H9 (cell line): Measurements from ENCODE around the gene TMEM272. TPM values are rescaled to one million over a fixed set of nuclear protein-coding genes. Genes with fewer than 3 reads are reported as not detected.

ENCODE experiments used
- DNase-seq: peaks from one replicate; pipeline ENCODE4 v3.0.0-alpha.2; 2017
- H2AFZ ChIP-seq: one replicate; pipeline ENCODE4 v1.6.1; 2013; ENCODE audit warnings: mild to moderate bottlenecking, low read length, control low read depth, moderate library complexity
- H2AK5ac ChIP-seq: 2 replicates; pipeline ENCODE4 v1.6.1; 2013; ENCODE audit warnings: low read length, control low read depth, mixed read lengths; ENCODE audit not compliant: insufficient read length
- H2BK120ac ChIP-seq: one replicate; pipeline ENCODE4 v1.6.1; 2013; ENCODE audit warnings: low read depth, mild to moderate bottlenecking, low read length, control low read depth, inconsistent platforms; ENCODE audit not compliant: poor library complexity, severe bottlenecking
- H2BK12ac ChIP-seq: 2 replicates; pipeline ENCODE4 v1.6.1; 2013; ENCODE audit warnings: low read length, control low read depth, mixed read lengths, low read depth; ENCODE audit not compliant: insufficient read length
- H2BK15ac ChIP-seq: 2 replicates; pipeline ENCODE4 v1.6.1; 2013; ENCODE audit warnings: low read depth, low read length, control low read depth
- H2BK20ac ChIP-seq: one replicate; pipeline ENCODE4 v1.6.1; 2013; ENCODE audit warnings: low read depth, mild to moderate bottlenecking, low read length, control low read depth, inconsistent platforms; ENCODE audit not compliant: poor library complexity, severe bottlenecking
- H2BK5ac ChIP-seq: 2 replicates; pipeline ENCODE4 v1.6.1; 2013; ENCODE audit warnings: low read length, control low read depth, mixed read lengths; ENCODE audit not compliant: insufficient read length
- H3K14ac ChIP-seq: 2 replicates; pipeline ENCODE4 v1.6.1; 2013; ENCODE audit warnings: low read length, control low read depth; ENCODE audit not compliant: insufficient read depth
- H3K18ac ChIP-seq: 2 replicates; pipeline ENCODE4 v1.6.1; 2013; ENCODE audit warnings: low read depth, mild to moderate bottlenecking, mixed read lengths, low read length, control low read depth; ENCODE audit not compliant: insufficient read length
- H3K23ac ChIP-seq: 2 replicates; pipeline ENCODE4 v1.6.1; 2013; ENCODE audit warnings: low read length, control low read depth, mixed read lengths, low read depth; ENCODE audit not compliant: insufficient read length
- H3K23me2 ChIP-seq: 2 replicates; pipeline ENCODE4 v1.6.1; 2013; ENCODE audit warnings: low read depth, mild to moderate bottlenecking, mixed read lengths, low read length, control low read depth; ENCODE audit not compliant: insufficient read length, poor library complexity, severe bottlenecking
- H3K27ac ChIP-seq: 2 replicates; pipeline ENCODE4 v1.5.1; 2013; ENCODE audit warnings: low read length, control low read depth, mixed read lengths, low read depth; ENCODE audit not compliant: insufficient read length
- H3K27me3 ChIP-seq: 2 replicates; pipeline ENCODE4 v1.6.1; 2013; ENCODE audit warnings: low read length, control low read depth, inconsistent platforms; ENCODE audit not compliant: insufficient read depth
- H3K4ac ChIP-seq: 2 replicates; pipeline ENCODE4 v1.6.1; 2013; ENCODE audit warnings: low read depth, mild to moderate bottlenecking, control low read depth, inconsistent platforms, low read length, moderate library complexity
- H3K4me1 ChIP-seq: 2 replicates; pipeline ENCODE4 v1.6.1; 2013; ENCODE audit warnings: low read length, control low read depth, inconsistent platforms; ENCODE audit not compliant: insufficient read depth
- H3K4me2 ChIP-seq: 2 replicates; pipeline ENCODE4 v1.6.1; 2013; ENCODE audit warnings: low read length, control low read depth, mixed read lengths; ENCODE audit not compliant: insufficient read length, insufficient read depth
- H3K56ac ChIP-seq: 2 replicates; pipeline ENCODE4 v1.6.1; 2013; ENCODE audit warnings: low read depth, mild to moderate bottlenecking, mixed read lengths, low read length, control low read depth; ENCODE audit not compliant: insufficient read length
- H3K79me1 ChIP-seq: 2 replicates; pipeline ENCODE4 v1.6.1; 2013; ENCODE audit warnings: low read depth, mild to moderate bottlenecking, moderate library complexity, low read length, control low read depth, inconsistent platforms; ENCODE audit not compliant: insufficient read depth, poor library complexity, severe bottlenecking
- H3K79me2 ChIP-seq: 2 replicates; pipeline ENCODE4 v1.6.1; 2013; ENCODE audit warnings: low read length, control low read depth, inconsistent platforms; ENCODE audit not compliant: insufficient read depth
- H3K9ac ChIP-seq: 2 replicates; pipeline ENCODE4 v1.6.1; 2013; ENCODE audit warnings: low read length, control low read depth, mixed read lengths; ENCODE audit not compliant: insufficient read length; ENCODE audit errors: extremely low read depth
- H3K9me3 ChIP-seq: one replicate; pipeline ENCODE4 v1.6.1; 2013; ENCODE audit warnings: low read depth, low read length, inconsistent platforms; ENCODE audit not compliant: control insufficient read depth
- H3T11ph ChIP-seq: one replicate; pipeline ENCODE4 v1.6.1; 2013; ENCODE audit warnings: mild to moderate bottlenecking, low read length, control low read depth, inconsistent platforms
- H4K20me1 ChIP-seq: one replicate; pipeline ENCODE4 v1.6.1; 2013; ENCODE audit not compliant: control insufficient read depth, insufficient read length, insufficient read depth
- H4K5ac ChIP-seq: 2 replicates; pipeline ENCODE4 v1.6.1; 2013; ENCODE audit warnings: low read depth, mild to moderate bottlenecking, mixed read lengths, low read length, control low read depth; ENCODE audit not compliant: insufficient read length
- H4K8ac ChIP-seq: replicated peaks from 2 replicates; pipeline ENCODE4 v1.6.1; 2013; ENCODE audit warnings: low read length, control low read depth, mixed read lengths, low read depth; ENCODE audit not compliant: insufficient read length
- H4K91ac ChIP-seq: 2 replicates; pipeline ENCODE4 v1.6.1; 2013; ENCODE audit warnings: low read depth, mild to moderate bottlenecking, moderate library complexity, mixed read lengths, low read length, control low read depth; ENCODE audit not compliant: insufficient read length
- H3K27ac Mint-ChIP-seq, 3 experiments: 2 replicates in 2 of 3; 3 replicates in 1 of 3; pipeline ENCODE4 v1.8.0; 2020 to 2021; ENCODE audit warnings: mixed read lengths in 3 of 3, mild to moderate bottlenecking in 1 of 3, moderate library complexity in 1 of 3
- H3K27me3 Mint-ChIP-seq: 2 replicates; pipeline ENCODE4 v1.8.0; 2021; ENCODE audit warnings: low read depth, mild to moderate bottlenecking, moderate library complexity, mixed read lengths
- H3K36me3 Mint-ChIP-seq, 3 experiments: 2 replicates in 2 of 3; 3 replicates in 1 of 3; pipeline ENCODE4 v1.8.0; 2020 to 2021; ENCODE audit warnings: low read depth in 3 of 3, mixed read lengths in 3 of 3; ENCODE audit not compliant: insufficient read depth in 1 of 3
- H3K4me1 Mint-ChIP-seq, 2 experiments: 2 replicates each; pipeline ENCODE4 v1.8.0; 2020; ENCODE audit warnings: mixed read lengths in 2 of 2
- H3K4me3 Mint-ChIP-seq, 2 experiments: 2 replicates in 1 of 2; 3 replicates in 1 of 2; pipeline ENCODE4 v1.8.0; 2020 to 2021; ENCODE audit warnings: mild to moderate bottlenecking in 2 of 2, mixed read lengths in 2 of 2, moderate library complexity in 1 of 2
- H3K9me3 Mint-ChIP-seq, 2 experiments: 2 replicates in 1 of 2; 3 replicates in 1 of 2; pipeline ENCODE4 v1.8.0; 2020; ENCODE audit warnings: mild to moderate bottlenecking in 2 of 2, mixed read lengths in 2 of 2, moderate library complexity in 1 of 2
- whole genome bisulfite sequencing: extraction: QIAGEN DNeasy Blood & Tissue Kit; methylation state at CpG from one replicate; pipeline ENCODE4 v1.1.7; 2013; ENCODE audit warnings: missing lambda C conversion rate, low lambda C conversion rate, mixed read lengths; ENCODE audit not compliant: insufficient read length; ENCODE audit errors: extremely low coverage; 5-methylcytosine and 5-hydroxymethylcytosine counted together
- total RNA-seq: library from RNA; stranded (reverse); gene quantifications from 2 replicates; pipeline ENCODE4 v1.2.1, GENCODE V29; 2021
- TF ChIP-seq, protein P1 (sequence below): fragments of 200-600 bp; sonication (generic); conservative IDR thresholded peaks from 3 replicates; pipeline ENCODE4 v1.8.0; 2021; ENCODE audit warnings: antibody characterized with exemption, mild to moderate bottlenecking

Gene TMEM272
- total RNA-seq, 1 experiment from 2014 or later: not detected

DNA sequence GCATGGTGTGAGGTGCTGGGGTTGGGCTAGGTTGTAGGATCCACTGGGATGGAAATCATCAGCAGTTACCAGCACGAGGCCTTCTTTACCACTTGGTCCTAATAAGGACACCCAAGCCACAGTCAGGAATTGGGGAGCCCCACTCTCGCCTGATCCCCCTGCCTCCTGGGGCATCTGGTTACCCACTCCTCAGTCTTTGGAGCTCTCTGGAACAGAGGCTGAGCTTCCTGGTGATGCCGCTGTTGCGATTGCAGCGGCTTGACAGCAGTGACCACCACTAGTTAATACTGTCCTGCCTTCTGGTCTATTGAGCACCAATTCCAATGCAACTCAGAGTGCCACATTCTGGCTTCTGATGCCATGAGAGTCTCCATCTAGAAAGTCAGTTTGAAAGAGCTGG, 13.5 kb downstream of the TMEM272 start:
- Mint-ChIP-seq H3K27me3 (no peaks in the 10 kb centered on the region; the same call in 1 of the 2 replicates), H3K27ac (no peak overlapping the region), H3K9me3 (no peaks in the 10 kb centered on the region), H3K4me3 (no peak overlapping the region), H3K4me1 (peaks cover 9 to 12% of the 10 kb centered on the region in 2 experiments), H3K36me3 (no peaks in the 10 kb centered on the region)
- no peaks in the 10 kb centered on the region for H4K20me1 ChIP-seq
- no peak overlapping the region for H4K8ac ChIP-seq
- no peak overlapping the region for H3K14ac ChIP-seq
- no peak overlapping the region for H2BK120ac ChIP-seq
- no peaks in the 10 kb centered on the region for H3K9me3 ChIP-seq
- no peaks in the 10 kb centered on the region for H3K4me1 ChIP-seq
- no peak overlapping the region for H3T11ph ChIP-seq
- no peaks in the 10 kb centered on the region for H3K79me2 ChIP-seq
- WGBS: no CpG with 5 or more reads among the region's 5 CpGs
- H2BK5ac ChIP-seq: no peak overlapping the region
- no peak overlapping the region for H3K9ac ChIP-seq
- TF ChIP-seq, protein P1, sequence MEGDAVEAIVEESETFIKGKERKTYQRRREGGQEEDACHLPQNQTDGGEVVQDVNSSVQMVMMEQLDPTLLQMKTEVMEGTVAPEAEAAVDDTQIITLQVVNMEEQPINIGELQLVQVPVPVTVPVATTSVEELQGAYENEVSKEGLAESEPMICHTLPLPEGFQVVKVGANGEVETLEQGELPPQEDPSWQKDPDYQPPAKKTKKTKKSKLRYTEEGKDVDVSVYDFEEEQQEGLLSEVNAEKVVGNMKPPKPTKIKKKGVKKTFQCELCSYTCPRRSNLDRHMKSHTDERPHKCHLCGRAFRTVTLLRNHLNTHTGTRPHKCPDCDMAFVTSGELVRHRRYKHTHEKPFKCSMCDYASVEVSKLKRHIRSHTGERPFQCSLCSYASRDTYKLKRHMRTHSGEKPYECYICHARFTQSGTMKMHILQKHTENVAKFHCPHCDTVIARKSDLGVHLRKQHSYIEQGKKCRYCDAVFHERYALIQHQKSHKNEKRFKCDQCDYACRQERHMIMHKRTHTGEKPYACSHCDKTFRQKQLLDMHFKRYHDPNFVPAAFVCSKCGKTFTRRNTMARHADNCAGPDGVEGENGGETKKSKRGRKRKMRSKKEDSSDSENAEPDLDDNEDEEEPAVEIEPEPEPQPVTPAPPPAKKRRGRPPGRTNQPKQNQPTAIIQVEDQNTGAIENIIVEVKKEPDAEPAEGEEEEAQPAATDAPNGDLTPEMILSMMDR: no peak
- H2AK5ac ChIP-seq: no peak overlapping the region
- H4K5ac ChIP-seq: no peak overlapping the region
- no peak overlapping the region for H3K56ac ChIP-seq
- no peak overlapping the region for H2AFZ ChIP-seq
- no peak overlapping the region for H3K23ac ChIP-seq
- no peak overlapping the region for H3K4ac ChIP-seq
- peak; percentile 7 for DNase-seq
- H2BK12ac ChIP-seq: no peak overlapping the region
- no peak overlapping the region for H3K4me2 ChIP-seq
- H3K18ac ChIP-seq: no peak overlapping the region
- H4K91ac ChIP-seq: no peak overlapping the region
- no peak overlapping the region for H2BK20ac ChIP-seq
- no peaks in the 10 kb centered on the region for H3K23me2 ChIP-seq
- no peak overlapping the region for H2BK15ac ChIP-seq
- no peaks in the 10 kb centered on the region for H3K79me1 ChIP-seq
- H3K27ac ChIP-seq: no peak overlapping the region
- no peaks in the 10 kb centered on the region for H3K27me3 ChIP-seq
